ENCODE data around the gene RAB22A.

RAB22A gene

DNA sequence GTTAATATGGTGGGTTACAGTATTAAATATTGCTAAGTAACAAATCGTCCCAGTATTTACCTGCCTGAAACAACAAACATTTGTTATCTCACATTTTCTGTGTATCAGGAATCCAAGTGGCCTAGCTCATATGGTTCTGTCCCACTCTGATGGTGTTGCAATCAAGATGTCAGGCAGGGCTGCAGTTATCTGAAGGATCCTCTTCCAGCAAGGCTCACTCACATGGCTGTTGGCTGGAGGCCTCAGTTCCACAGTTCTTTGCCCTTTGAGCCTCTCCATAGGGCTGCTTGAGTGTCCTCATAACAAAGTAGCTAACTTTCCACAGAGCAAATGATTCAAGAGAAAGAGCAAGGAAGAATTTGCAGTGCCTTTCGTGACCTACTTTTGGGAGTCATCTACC is 17.7 kb downstream of the RAB22A start:
- DNase-seq (ENCODE audit: low read depth), result peak; percentile 5
- no peak overlapping the region for H3K4me3 ChIP-seq (ENCODE audit: low read length)
- TF ChIP-seq, protein P1, sequence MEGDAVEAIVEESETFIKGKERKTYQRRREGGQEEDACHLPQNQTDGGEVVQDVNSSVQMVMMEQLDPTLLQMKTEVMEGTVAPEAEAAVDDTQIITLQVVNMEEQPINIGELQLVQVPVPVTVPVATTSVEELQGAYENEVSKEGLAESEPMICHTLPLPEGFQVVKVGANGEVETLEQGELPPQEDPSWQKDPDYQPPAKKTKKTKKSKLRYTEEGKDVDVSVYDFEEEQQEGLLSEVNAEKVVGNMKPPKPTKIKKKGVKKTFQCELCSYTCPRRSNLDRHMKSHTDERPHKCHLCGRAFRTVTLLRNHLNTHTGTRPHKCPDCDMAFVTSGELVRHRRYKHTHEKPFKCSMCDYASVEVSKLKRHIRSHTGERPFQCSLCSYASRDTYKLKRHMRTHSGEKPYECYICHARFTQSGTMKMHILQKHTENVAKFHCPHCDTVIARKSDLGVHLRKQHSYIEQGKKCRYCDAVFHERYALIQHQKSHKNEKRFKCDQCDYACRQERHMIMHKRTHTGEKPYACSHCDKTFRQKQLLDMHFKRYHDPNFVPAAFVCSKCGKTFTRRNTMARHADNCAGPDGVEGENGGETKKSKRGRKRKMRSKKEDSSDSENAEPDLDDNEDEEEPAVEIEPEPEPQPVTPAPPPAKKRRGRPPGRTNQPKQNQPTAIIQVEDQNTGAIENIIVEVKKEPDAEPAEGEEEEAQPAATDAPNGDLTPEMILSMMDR (conservative IDR thresholded peaks at IDR 0.05; ENCODE audit: low read length), result no peak

DNA sequence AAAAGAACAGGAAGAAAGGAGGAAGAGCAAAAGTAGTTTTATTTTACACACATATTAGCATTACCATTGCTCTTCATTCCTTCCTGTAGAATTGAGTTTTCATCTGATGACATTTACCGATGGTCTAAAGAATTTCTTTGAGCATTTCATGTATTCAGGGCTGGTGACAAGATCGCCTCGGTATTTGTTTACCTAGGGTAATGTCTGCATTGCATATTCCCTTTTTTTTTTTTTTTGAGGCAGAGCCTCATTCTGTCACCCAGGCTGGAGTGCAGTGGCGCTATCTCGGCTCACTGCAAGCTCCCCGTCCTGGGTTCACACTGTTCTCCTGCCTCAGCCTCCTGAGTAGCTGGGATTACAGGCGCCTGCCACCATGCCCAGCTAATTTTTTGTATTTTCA is 19.3 kb downstream of the RAB22A start:
- TF ChIP-seq, protein P1 (conservative IDR thresholded peaks at IDR 0.05; ENCODE audit: low read length), result no peak
- H3K4me3 ChIP-seq (ENCODE audit: low read length), result no peak overlapping the region
- DNase-seq (ENCODE audit: low read depth), result no peak

DNA sequence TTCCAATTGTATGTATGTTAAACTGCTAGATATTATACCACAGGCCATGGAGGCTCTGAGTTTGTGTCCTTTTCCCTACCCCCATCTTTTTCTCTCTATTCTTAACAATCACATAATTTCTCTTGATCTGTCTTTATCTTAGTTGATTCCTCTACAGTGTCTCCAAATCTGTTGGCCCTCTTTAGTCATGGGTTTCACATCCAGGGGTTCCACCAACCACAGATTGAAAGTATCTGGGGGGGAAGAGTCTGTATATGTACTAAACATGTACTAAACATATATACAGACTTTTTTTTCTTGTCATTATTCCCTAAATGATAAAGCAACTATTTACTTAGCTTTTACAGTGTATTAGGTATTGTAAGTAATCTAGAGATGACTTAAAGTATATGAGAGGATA is 20.2 kb downstream of the RAB22A start:
- H3K4me3 ChIP-seq (ENCODE audit: low read length), result no peak overlapping the region

DNA sequence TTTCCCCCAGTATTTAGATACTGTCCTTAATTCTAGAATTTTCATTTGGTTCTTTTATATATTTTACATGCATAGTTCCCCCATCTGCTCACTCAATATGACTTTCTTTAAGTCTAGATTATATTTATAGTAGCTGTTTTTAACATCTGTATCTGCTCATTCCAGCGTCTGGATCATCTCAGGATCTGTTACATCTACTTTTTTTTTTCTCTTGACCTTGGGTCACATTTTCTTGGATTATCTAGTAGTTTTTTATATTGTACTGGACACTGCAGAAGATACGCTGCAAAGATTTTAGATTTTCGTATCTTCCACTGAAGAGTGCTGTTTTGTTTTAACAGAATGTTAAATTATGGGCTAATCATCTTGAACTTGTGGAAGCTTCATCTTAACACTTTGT is 20.7 kb downstream of the RAB22A start:
- no peak overlapping the region for H3K4me3 ChIP-seq (ENCODE audit: low read length)
- no peak for DNase-seq (ENCODE audit: low read depth)
- TF ChIP-seq, protein P1 (conservative IDR thresholded peaks at IDR 0.05; ENCODE audit: low read length), result no peak

More for the DNA sequence above, 20.2 kb downstream of the RAB22A start:
- no peak for DNase-seq (ENCODE audit: low read depth)
- TF ChIP-seq, protein P1 (conservative IDR thresholded peaks at IDR 0.05; ENCODE audit: low read length), result no peak

DNA sequence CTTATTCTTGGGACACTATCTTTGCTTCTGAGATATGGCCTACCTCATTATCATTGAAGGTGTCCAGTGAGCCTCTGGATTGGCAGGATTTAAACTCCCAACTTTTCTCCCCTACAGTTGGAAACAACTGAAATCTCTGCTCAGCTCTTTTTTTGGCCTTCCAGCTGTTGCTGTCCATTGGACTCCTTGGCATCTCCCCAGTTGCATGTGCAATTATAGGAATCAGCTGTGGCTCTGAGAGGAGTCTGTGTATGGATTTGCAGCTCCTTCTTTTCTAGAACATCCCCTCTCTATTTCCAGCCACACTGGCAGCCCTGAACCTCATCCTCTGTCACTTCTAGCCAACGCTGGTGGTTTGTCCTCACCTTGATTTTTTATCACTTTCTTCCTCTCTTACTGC is 21.2 kb downstream of the RAB22A start:
- no peak overlapping the region for H3K4me3 ChIP-seq (ENCODE audit: low read length)
- DNase-seq (ENCODE audit: low read depth), result peak; percentile 36
- TF ChIP-seq, protein P1 (conservative IDR thresholded peaks at IDR 0.05; ENCODE audit: low read length), result no peak

DNA sequence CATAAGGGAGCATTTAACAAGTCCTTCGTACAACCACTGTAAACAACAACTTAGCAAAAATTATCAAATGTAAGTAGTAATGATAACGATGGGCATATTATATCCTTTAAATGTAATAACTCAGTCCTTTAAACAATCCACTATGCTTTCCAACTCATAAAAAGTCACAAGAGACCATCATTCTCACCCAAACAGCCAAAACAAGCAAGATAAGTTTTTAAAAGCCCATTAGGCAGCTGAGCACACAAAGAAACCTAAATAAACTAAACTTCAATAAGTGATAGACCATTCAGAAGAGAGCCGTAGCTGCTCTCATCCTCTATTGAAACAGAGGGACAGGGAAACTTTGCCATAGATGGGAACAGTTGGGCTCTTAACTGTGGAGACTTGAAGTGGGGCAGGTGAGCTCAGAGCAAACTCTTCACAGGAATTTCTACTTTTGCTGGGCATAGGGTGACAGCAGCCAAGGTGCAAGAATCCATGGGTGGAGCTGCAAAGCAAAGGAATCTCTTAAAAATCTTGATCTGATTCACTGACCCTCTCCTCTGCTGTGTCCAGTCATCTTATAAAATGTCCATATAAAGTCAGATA is 22.5 kb downstream of the RAB22A start:
- no peak for DNase-seq (ENCODE audit: low read depth)
- TF ChIP-seq, protein P1 (conservative IDR thresholded peaks at IDR 0.05; ENCODE audit: low read length), result no peak

DNA sequence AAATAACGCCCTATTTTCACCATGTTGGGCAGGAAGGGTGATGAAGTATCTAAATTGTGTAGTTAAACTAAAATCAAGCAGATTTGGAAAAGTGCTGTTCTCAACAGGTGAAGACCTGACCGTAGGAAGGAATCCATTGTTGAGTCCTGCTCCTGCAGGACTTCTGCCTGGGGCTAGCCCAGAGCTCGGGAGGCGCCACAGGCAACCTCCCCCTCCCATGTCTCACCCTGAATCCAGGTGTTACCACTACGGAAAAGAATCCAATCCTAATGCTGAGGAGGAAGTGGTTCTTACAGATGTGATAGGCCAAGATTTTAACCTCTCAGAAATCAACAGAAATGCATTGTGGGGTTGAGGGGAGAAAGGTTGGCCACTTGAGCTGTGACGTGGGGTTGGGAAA is 30.2 kb downstream of the RAB22A start:
- no peak overlapping the region for H3K4me3 ChIP-seq (ENCODE audit: low read length)
- TF ChIP-seq, protein P1 (conservative IDR thresholded peaks at IDR 0.05; ENCODE audit: low read length), result no peak
- DNase-seq (ENCODE audit: low read depth), result no peak

More for the DNA sequence above, 22.5 kb downstream of the RAB22A start:
- no peak overlapping the region for H3K4me3 ChIP-seq (ENCODE audit: low read length)
